ENCODE measurements around the gene FOXM1.
A peak's percentile ranks its signal among the peaks of the same experiment; 100 is the strongest.
"Not testable (repeated sequence)": the region's sequence is repeated elsewhere in the genome, so short reads cannot be mapped to it uniquely, and the experiment has no call there.

Gene FOXM1

GRCh38 chr12:2890001-2890387 lies 13.0 kb upstream of the FOXM1 start:
- DNase-seq (ENCODE audit: low read depth, low spot score), result no peak
- H3K4me3 ChIP-seq (ENCODE audit: low read length), result peak overlapping the region; percentile 86

DNA sequence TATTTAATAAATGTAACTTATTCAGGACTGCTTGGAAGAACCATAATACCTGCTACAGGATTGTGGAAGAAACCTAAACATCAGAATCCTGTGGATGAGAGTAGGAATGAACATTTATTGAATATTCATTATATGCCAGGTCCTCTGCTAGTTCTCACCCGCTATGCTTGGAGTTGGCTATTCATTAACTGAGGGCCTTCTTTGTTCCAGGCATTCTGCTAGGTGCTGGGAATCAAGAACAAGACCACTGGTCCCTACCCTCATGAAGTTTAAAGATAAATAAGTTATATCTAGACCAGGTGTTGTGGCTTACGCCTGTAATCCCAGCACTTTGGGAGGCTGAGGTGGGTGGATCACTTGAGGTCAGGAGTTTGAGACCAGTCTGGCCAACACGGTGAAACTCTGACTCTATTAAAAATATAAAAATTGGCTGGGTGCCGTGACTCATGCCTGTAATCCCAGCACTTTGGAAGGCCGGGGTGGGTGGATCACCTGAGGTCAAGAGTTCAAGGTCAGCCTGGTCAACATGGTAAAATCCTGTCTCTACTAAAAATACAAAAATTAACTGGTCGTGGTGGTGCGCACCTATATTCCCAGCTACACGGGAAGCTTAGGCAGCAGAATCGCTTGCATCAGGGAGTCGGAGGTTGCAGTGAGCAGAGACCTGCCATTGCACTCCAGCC lies 9.9 kb upstream of the FOXM1 start:
- no peak for DNase-seq (ENCODE audit: low read depth, low spot score)

GRCh38 chr12:2884810-2885209 lies 7.8 kb upstream of the FOXM1 start:
- DNase-seq (ENCODE audit: low read depth, low spot score), result no peak

More for the DNA sequence above, 9.9 kb upstream of the FOXM1 start:
- no peak overlapping the region for H3K4me3 ChIP-seq (ENCODE audit: low read length)

GRCh38 chr12:2879853-2880252 lies 2.9 kb upstream of the FOXM1 start:
- no peak for DNase-seq (ENCODE audit: low read depth, low spot score)

More at GRCh38 chr12:2884810-2885209, 7.8 kb upstream of the FOXM1 start:
- no peak overlapping the region for H3K4me3 ChIP-seq (ENCODE audit: low read length)

GRCh38 chr12:2877953-2878732 lies 1.2 kb upstream of the FOXM1 start:
- peak overlapping the region; percentile 94 for H3K4me3 ChIP-seq (ENCODE audit: low read length)
- no peak for DNase-seq (ENCODE audit: low read depth, low spot score)

More at GRCh38 chr12:2879853-2880252, 2.9 kb upstream of the FOXM1 start:
- H3K4me3 ChIP-seq (ENCODE audit: low read length), result no peak overlapping the region

GRCh38 chr12:2876431-2877046 lies 435 bp downstream of the FOXM1 start:
- DNase-seq (ENCODE audit: low read depth, low spot score), result peak; percentile 39
- H3K4me3 ChIP-seq (ENCODE audit: low read length), result peak overlapping the region; percentile 94

- not testable (repeated sequence) for DNase-seq (ENCODE audit: low read depth, low spot score); H3K4me3 ChIP-seq (ENCODE audit: low read length)
These were observed 7.9 kb downstream of the FOXM1 start for GRCh38 chr12:2868986-2869632.

GRCh38 chr12:2864198-2864597 lies 12.8 kb downstream of the FOXM1 start:
- no peak overlapping the region for H3K4me3 ChIP-seq (ENCODE audit: low read length)
- DNase-seq (ENCODE audit: low read depth, low spot score), result no peak

GRCh38 chr12:2863402-2863801 lies 13.6 kb downstream of the FOXM1 start:
- DNase-seq (ENCODE audit: low read depth, low spot score); H3K4me3 ChIP-seq (ENCODE audit: low read length): not testable (repeated sequence)

DNA sequence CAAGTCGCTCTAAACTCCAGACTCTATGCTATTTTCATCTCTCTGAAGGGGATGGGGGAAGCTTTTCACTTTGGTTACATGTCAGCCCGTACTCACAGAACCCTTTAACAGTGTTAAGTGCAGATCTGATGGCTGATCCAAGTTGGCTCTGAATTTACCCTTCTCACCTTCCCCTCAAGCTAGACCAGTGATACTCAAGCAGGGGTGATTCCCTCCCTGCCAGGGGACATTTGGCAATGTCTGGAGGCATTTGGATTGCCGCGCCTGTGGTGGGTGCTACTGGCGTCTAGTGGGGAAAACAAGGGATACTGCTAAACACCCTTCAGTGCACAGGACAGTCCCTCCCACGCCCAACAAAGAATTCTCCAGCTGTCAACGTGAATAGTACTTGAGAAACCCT lies 14.1 kb downstream of the FOXM1 start:
- no peak for DNase-seq (ENCODE audit: low read depth, low spot score)
- H3K4me3 ChIP-seq (ENCODE audit: low read length), result no peak overlapping the region

GRCh38 chr12:2860170-2860569 lies 16.8 kb downstream of the FOXM1 start:
- no peak overlapping the region for H3K4me3 ChIP-seq (ENCODE audit: low read length)
- no peak for DNase-seq (ENCODE audit: low read depth, low spot score)

GRCh38 chr12:2858944-2859421 lies 18.0 kb downstream of the FOXM1 start:
- DNase-seq (ENCODE audit: low read depth, low spot score), result no peak
- no peak overlapping the region for H3K4me3 ChIP-seq (ENCODE audit: low read length)

DNA sequence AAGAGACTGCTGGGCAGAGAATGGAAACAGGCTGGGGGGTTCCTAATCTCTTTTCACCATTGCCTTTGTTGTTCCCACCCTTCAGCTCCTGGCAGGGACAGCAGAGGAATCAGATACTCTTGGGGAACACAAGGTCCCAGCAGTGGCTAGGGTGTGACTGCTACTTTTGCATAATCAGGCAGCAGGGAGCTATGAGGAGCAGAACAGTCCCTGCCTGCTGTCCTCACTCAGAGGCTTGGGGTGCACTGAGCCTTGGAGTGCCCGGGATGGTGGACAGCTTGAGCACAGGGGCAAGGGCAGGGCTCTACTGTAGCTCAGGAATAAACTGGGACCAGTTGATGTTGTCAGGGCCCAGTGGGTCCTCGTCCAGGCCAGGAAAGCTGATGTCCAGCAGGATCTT lies 18.6 kb downstream of the FOXM1 start:
- no peak for DNase-seq (ENCODE audit: low read depth, low spot score)
- H3K4me3 ChIP-seq (ENCODE audit: low read length), result no peak overlapping the region

DNA sequence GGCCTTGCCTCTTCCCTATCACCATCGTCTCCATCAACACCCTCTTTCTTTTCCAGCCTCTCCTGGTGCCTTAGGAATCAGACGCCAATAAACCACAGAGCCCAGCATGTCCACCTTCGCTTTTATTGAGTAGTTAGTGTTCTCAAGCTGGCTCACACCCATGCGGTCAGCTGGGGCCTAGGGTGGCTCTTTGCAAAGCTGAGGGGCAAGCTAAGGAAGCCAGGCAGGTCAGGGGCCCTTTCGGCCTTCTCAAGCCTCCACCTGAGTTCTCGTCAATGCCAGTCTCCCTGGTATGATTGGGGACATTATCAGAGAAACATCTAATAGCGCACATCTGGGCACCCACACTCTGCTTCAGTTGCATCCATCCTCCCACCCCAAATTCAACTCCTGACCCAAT lies 19.4 kb downstream of the FOXM1 start:
- H3K4me3 ChIP-seq (ENCODE audit: low read length), result no peak overlapping the region
- DNase-seq (ENCODE audit: low read depth, low spot score), result no peak

GRCh38 chr12:2857021-2857431 lies 19.9 kb downstream of the FOXM1 start, which contains the start of gene TEX52:
Gene TEX52, minus strand, starts transcription at chr12:2857039. Its CDS starts 13 bp downstream, at chr12:2857026.
- no peak within 1 kb of the TSS for H3K4me3 ChIP-seq (ENCODE audit: low read length)

GRCh38 chr12:2856051-2856450 lies 20.9 kb downstream of the FOXM1 start:
- no peak overlapping the region for H3K4me3 ChIP-seq (ENCODE audit: low read length)
- DNase-seq (ENCODE audit: low read depth, low spot score), result no peak

More at GRCh38 chr12:2857021-2857431, 19.9 kb downstream of the FOXM1 start, which contains the start of gene TEX52:
- DNase-seq (ENCODE audit: low read depth, low spot score), result no peak

GRCh38 chr12:2855546-2855945 lies 21.4 kb downstream of the FOXM1 start:
- H3K4me3 ChIP-seq (ENCODE audit: low read length), result no peak overlapping the region
- no peak for DNase-seq (ENCODE audit: low read depth, low spot score)

DNA sequence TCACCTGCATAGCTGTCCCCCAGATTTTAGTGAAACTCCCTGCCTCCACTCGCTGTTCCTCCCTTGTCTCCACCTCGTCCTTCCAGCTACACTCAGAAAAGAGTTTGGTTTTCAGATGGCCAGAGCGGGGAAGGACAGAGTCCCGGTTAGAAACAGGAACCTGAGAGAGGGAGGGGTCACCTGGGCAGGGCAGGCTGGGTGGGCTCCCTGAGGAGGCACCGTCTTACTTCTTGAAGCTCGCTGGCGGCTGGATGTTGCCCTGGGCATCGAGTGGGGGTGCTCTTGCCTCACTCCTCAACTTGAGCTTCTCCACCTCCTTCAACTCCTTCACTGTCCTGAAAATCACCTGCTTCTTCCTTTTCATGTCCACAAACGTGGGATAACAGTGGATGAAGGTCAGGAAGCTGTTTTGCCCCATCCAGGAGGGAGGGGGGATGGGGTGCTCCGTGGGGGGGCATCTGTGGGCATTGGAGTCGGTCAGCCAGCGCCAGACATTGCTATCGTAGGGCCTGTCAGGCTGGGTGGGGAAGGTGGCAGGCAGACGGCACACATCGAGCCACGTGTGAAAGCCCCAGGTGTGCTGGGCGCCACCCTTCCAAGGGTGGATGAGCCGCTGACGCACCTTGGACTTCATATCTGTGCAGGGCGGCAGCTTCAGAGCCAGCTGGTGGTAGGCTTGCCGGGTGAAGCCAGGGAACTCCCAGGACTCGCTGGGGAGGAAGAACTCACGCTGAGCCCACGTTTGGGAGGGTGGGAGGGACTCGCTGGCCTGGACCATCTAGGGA lies 22.1 kb downstream of the FOXM1 start:
- no peak overlapping the region for H3K4me3 ChIP-seq (ENCODE audit: low read length)
- DNase-seq (ENCODE audit: low read depth, low spot score), result no peak

DNA sequence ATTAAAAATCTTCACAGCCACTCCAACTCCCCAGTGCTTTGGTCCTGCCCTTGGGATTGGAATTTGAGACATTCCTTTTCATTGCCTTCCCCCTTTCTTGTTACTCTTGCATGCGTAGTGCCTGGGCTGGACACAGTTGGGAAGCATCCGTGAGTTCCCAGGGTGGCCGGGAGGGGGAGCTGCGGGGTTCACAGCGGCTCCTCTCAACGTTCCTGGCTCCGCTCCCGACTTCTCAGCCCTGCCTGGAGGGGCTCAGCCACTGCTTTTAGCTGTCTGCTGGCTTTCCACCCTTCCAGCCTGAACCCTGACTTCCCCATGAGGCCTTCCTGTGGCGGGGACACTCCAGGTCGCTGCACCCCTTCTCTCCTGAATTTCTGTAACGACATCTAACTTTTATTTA lies 23.3 kb downstream of the FOXM1 start:
- H3K4me3 ChIP-seq (ENCODE audit: low read length), result no peak overlapping the region
- no peak for DNase-seq (ENCODE audit: low read depth, low spot score)
